ENCODE results near the gene ZNF771.
"Not testable (repeated sequence)": the region's sequence is repeated elsewhere in the genome, so short reads cannot be mapped to it uniquely, and the experiment has no call there.

ZNF771 gene

DNA sequence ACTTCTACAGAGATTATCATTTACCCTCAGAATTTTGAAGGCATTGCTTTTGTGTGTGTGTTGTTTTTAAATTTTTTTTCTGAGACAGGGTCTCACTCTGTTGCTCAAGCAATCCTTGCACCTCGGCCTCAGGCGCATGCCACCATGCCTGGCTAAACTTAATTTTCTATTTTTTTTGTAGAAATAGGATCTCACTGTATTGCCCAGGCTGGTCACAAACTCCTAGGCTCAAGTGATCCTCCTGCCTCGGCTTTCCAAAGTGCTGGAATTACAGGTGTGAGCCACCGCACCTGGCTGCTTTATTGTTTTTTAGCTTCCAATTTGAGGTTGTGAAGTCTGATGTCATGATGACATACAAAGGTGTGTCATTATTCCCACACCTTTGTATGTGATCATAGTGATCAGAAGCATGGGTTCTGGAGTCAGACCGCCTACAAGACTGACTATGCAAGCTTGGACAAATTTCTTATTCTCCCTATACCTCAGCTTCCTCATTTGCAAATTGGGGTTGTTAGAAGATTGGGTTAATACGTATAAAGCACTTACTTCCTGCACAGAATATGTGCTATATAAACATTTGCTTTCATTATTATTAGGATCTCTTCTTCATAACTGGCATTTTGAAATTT, 32.4 kb downstream of the ZNF771 start:
- no peak overlapping the region for H3K27ac ChIP-seq (ENCODE audit: low read depth, low read length, severe bottlenecking)

DNA sequence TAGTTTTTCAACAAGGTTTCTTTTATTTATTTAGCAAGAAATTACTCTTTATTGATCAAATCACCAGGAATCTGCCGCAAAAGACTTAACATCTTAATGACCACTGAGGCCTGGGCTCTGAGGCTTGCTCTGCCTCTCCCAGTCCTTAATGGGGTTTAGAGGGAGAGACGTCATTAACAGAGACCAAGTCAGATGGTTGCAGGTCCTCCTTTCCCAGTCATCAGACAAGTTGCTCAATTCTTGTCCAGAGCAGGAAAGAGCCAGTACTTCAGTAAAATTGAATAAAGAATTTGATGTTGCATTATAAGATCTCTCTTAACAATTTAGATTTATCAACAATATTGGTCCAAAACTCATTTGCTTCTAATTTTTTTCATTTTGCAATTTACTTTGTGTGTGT, 36.2 kb downstream of the ZNF771 start:
- no peaks in the 10 kb centered on the region for H3K4me1 ChIP-seq (ENCODE audit: control insufficient read depth, insufficient read depth, low read length, poor library complexity, severe bottlenecking)
- peaks cover 20% of the 10 kb centered on the region for H3K36me3 ChIP-seq (ENCODE audit: control insufficient read depth, insufficient read depth, low read length)
- peaks cover 12% of the 10 kb centered on the region for H3K9me3 ChIP-seq (ENCODE audit: control insufficient read depth, low read length)
- 80% methylated on average over 1 of the region's 2 CpGs; no CpG with 5 or more reads in 1 of the 2 experiments for WGBS, 2 experiments (ENCODE audit: insufficient coverage in 2 of 2)
- no peak overlapping the region for H3K27ac ChIP-seq (ENCODE audit: low read depth, low read length, severe bottlenecking)
- H3K4me3 ChIP-seq (ENCODE audit: extremely low read depth, insufficient read depth, low read length, poor library complexity, severe bottlenecking) = no peak overlapping the region

More for the DNA sequence above, 32.4 kb downstream of the ZNF771 start:
- H3K36me3 ChIP-seq (ENCODE audit: control insufficient read depth, insufficient read depth, low read length) = peaks cover 20% of the 10 kb centered on the region
- no peak overlapping the region for H3K4me3 ChIP-seq (ENCODE audit: extremely low read depth, insufficient read depth, low read length, poor library complexity, severe bottlenecking)
- H3K9me3 ChIP-seq (ENCODE audit: control insufficient read depth, low read length) = peaks cover 9% of the 10 kb centered on the region
- H3K4me1 ChIP-seq (ENCODE audit: control insufficient read depth, insufficient read depth, low read length, poor library complexity, severe bottlenecking) = no peaks in the 10 kb centered on the region
- WGBS, 2 experiments (ENCODE audit: insufficient coverage in 2 of 2) = 72 to 100% methylated on average over 1 to 2 of the region's 6 CpGs

- Histone ChIP-seq H3K9me3 (ENCODE audit: control insufficient read depth, low read length) (peaks cover 12% of the 10 kb centered on the region), H3K36me3 (ENCODE audit: control insufficient read depth, insufficient read depth, low read length) (peaks cover 20% of the 10 kb centered on the region), H3K4me1 (ENCODE audit: control insufficient read depth, insufficient read depth, low read length, poor library complexity, severe bottlenecking) (no peaks in the 10 kb centered on the region), H3K4me3 (ENCODE audit: extremely low read depth, insufficient read depth, low read length, poor library complexity, severe bottlenecking) (peak overlapping the region; percentile 85), H3K27ac (ENCODE audit: low read depth, low read length, severe bottlenecking) (peak overlapping the region; percentile 85)
- WGBS, 2 experiments (ENCODE audit: insufficient coverage in 2 of 2) = 96% methylated on average over 29 of the region's 29 CpGs
Observed at GRCh38 chr16:30444231-30445148, 37.1 kb downstream of the ZNF771 start.

GRCh38 chr16:30445149-30445407, 37.7 kb downstream of the ZNF771 start:
- Histone ChIP-seq H3K4me3 (ENCODE audit: extremely low read depth, insufficient read depth, low read length, poor library complexity, severe bottlenecking) (peak overlapping the region; percentile 85), H3K27ac (ENCODE audit: low read depth, low read length, severe bottlenecking) (peak overlapping the region; percentile 85), H3K36me3 (ENCODE audit: control insufficient read depth, insufficient read depth, low read length) (peaks cover 20% of the 10 kb centered on the region), H3K9me3 (ENCODE audit: control insufficient read depth, low read length) (peaks cover 12% of the 10 kb centered on the region), H3K4me1 (ENCODE audit: control insufficient read depth, insufficient read depth, low read length, poor library complexity, severe bottlenecking) (no peaks in the 10 kb centered on the region)
- 55 to 68% methylated on average over 8 to 11 of the region's 11 CpGs for WGBS, 2 experiments (ENCODE audit: insufficient coverage in 2 of 2)

GRCh38 chr16:30445408-30446202, 38.2 kb downstream of the ZNF771 start, which contains the start of gene SEPHS2:
Gene SEPHS2, minus strand, starts transcription at chr16:30445874. Its CDS starts 147 bp downstream, at chr16:30445727.
- WGBS, 2 experiments (ENCODE audit: insufficient coverage in 2 of 2) = 3% methylated on average over 42 to 46 of the region's 59 CpGs
- peak within 1 kb of the TSS; percentile 85 for H3K27ac ChIP-seq (ENCODE audit: low read depth, low read length, severe bottlenecking)
- peak within 1 kb of the TSS; percentile 85 for H3K4me3 ChIP-seq (ENCODE audit: extremely low read depth, insufficient read depth, low read length, poor library complexity, severe bottlenecking)

DNA sequence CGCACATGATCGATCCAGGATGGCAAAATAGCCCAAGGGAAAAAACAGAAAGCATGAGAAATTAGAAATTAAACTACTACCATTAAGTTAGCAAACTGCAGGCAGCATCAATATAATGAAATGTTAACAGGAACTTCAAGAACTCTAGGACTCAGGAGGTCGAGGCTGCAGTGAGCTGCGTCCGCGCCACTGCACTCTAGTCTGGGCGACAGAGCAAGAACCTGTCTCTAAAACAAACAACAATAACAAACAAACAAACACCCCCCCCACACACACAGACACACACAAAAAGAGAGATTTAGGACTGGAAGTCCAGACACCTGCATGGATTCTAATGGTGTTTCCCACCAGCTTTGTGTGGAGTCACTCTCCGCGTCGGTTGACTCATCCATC, 38.8 kb downstream of the ZNF771 start:
- peak overlapping the region; percentile 85 for H3K27ac ChIP-seq (ENCODE audit: low read depth, low read length, severe bottlenecking)
- H3K36me3 ChIP-seq (ENCODE audit: control insufficient read depth, insufficient read depth, low read length) = peaks cover 20% of the 10 kb centered on the region
- peaks cover 12% of the 10 kb centered on the region for H3K9me3 ChIP-seq (ENCODE audit: control insufficient read depth, low read length)
- 78 to 86% methylated on average over 6 to 7 of the region's 10 CpGs for WGBS, 2 experiments (ENCODE audit: insufficient coverage in 2 of 2)
- no peaks in the 10 kb centered on the region for H3K4me1 ChIP-seq (ENCODE audit: control insufficient read depth, insufficient read depth, low read length, poor library complexity, severe bottlenecking)
- H3K4me3 ChIP-seq (ENCODE audit: extremely low read depth, insufficient read depth, low read length, poor library complexity, severe bottlenecking) = peak overlapping the region; percentile 85

More at GRCh38 chr16:30445408-30446202, 38.2 kb downstream of the ZNF771 start, which contains the start of gene SEPHS2:
- H3K36me3 ChIP-seq (ENCODE audit: control insufficient read depth, insufficient read depth, low read length) = peaks cover 20% of the 10 kb centered on the region
- no peaks in the 10 kb centered on the region for H3K4me1 ChIP-seq (ENCODE audit: control insufficient read depth, insufficient read depth, low read length, poor library complexity, severe bottlenecking)
- H3K9me3 ChIP-seq (ENCODE audit: control insufficient read depth, low read length) = peaks cover 12% of the 10 kb centered on the region

- Histone ChIP-seq H3K4me3 (ENCODE audit: extremely low read depth, insufficient read depth, low read length, poor library complexity, severe bottlenecking) (no peak overlapping the region), H3K27ac (ENCODE audit: low read depth, low read length, severe bottlenecking) (no peak overlapping the region), H3K36me3 (ENCODE audit: control insufficient read depth, insufficient read depth, low read length) (peaks cover 20% of the 10 kb centered on the region), H3K4me1 (ENCODE audit: control insufficient read depth, insufficient read depth, low read length, poor library complexity, severe bottlenecking) (no peaks in the 10 kb centered on the region), H3K9me3 (ENCODE audit: control insufficient read depth, low read length) (peaks cover 12% of the 10 kb centered on the region)
- 88 to 89% methylated on average over 8 to 12 of the region's 12 CpGs for WGBS, 2 experiments (ENCODE audit: insufficient coverage in 2 of 2)
Observed at GRCh38 chr16:30447512-30448226, 40.3 kb downstream of the ZNF771 start.

DNA sequence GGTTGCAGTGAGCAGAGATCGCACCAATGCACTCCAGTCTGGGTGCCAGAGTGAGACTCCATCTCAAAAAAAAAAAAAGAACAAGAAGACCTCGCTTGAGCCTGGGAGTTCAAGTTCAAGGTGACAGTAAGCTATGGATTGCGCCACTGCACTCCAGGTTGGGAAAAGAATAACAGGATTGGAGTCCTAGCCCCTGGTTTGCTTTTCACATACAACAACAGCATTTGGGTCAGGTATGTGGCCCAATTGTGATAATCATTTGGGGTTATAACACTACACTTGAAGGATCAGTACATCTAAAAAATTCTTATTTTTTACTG, 41.7 kb downstream of the ZNF771 start:
- Histone ChIP-seq H3K27ac (ENCODE audit: low read depth, low read length, severe bottlenecking) (no peak overlapping the region), H3K9me3 (ENCODE audit: control insufficient read depth, low read length) (peaks cover 10% of the 10 kb centered on the region), H3K4me1 (ENCODE audit: control insufficient read depth, insufficient read depth, low read length, poor library complexity, severe bottlenecking) (no peaks in the 10 kb centered on the region), H3K36me3 (ENCODE audit: control insufficient read depth, insufficient read depth, low read length) (peaks cover 8% of the 10 kb centered on the region), H3K4me3 (ENCODE audit: extremely low read depth, insufficient read depth, low read length, poor library complexity, severe bottlenecking) (no peak overlapping the region)
- WGBS, 2 experiments (ENCODE audit: insufficient coverage in 2 of 2) = 81 to 100% methylated on average over 1 to 2 of the region's 3 CpGs

- not testable (repeated sequence) for H3K9me3 ChIP-seq (ENCODE audit: control insufficient read depth, low read length); H3K27ac ChIP-seq (ENCODE audit: low read depth, low read length, severe bottlenecking); H3K4me1 ChIP-seq (ENCODE audit: control insufficient read depth, insufficient read depth, low read length, poor library complexity, severe bottlenecking); H3K36me3 ChIP-seq (ENCODE audit: control insufficient read depth, insufficient read depth, low read length); H3K4me3 ChIP-seq (ENCODE audit: extremely low read depth, insufficient read depth, low read length, poor library complexity, severe bottlenecking)
- 85 to 92% methylated on average over 12 to 15 of the region's 20 CpGs for WGBS, 2 experiments (ENCODE audit: insufficient coverage in 2 of 2)
Observed at GRCh38 chr16:30452709-30453580, 45.5 kb downstream of the ZNF771 start.

All from mesodermal cell (in vitro differentiated cells).